Stomach (tissue), 4 donors: ENCODE results near the gene DEF6.

Experiments
- EP300 ChIP-seq: sonication (generic); formaldehyde crosslinking; IDR thresholded peaks from one replicate; pipeline ENCODE4 v1.6.1; 2017; ENCODE audit warnings: antibody characterized with exemption
- TF ChIP-seq, protein P1 (sequence below), 7 experiments: fragments of 450-650 bp in 4 of 7; fragments of 200-600 bp in 3 of 7; sonication (generic) in 3 of 7; IDR thresholded peaks; one replicate each; pipeline ENCODE4 v1.5.1; 2016 to 2019; ENCODE audit warnings: antibody characterized with exemption in 7 of 7, control low read depth in 2 of 7, mild to moderate bottlenecking in 1 of 7

DNA sequence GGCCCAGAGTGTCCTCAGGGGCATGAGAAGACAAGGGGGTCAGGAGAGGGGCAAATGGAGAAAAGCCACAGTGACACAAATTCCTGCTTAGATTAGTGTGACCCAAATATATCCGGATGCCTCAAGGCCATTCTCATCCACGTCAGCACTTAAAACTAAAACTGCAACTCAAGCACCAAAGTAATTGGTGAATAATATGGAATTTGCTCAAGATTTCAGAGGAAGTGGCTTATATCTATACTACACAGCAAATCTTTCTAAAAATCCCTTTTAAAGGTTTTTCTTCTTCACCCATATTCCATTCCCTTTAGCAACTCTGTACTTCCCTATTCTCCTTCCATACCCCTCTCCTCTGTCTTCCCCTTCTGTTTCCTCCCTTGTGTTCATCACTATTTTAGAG, 15.2 kb downstream of the DEF6 start:
- TF ChIP-seq, protein P1, sequence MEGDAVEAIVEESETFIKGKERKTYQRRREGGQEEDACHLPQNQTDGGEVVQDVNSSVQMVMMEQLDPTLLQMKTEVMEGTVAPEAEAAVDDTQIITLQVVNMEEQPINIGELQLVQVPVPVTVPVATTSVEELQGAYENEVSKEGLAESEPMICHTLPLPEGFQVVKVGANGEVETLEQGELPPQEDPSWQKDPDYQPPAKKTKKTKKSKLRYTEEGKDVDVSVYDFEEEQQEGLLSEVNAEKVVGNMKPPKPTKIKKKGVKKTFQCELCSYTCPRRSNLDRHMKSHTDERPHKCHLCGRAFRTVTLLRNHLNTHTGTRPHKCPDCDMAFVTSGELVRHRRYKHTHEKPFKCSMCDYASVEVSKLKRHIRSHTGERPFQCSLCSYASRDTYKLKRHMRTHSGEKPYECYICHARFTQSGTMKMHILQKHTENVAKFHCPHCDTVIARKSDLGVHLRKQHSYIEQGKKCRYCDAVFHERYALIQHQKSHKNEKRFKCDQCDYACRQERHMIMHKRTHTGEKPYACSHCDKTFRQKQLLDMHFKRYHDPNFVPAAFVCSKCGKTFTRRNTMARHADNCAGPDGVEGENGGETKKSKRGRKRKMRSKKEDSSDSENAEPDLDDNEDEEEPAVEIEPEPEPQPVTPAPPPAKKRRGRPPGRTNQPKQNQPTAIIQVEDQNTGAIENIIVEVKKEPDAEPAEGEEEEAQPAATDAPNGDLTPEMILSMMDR (IDR thresholded peaks at IDR 0.05), result no peak
- TF ChIP-seq EP300, result no peak
